Fibroblast of lung (primary cell): Measurements from ENCODE around the gene FAM53B. TPM values are rescaled to one million over a fixed set of nuclear protein-coding genes. Genes with fewer than 3 reads are reported as not detected.

Experiments used
- DNase-seq, 2 donors: peaks; one replicate each; pipeline versions ENCODE4 v3.0.0 to v3.0.0-alpha.2; 2010; ENCODE audit warnings: low read depth in 2 of 2
- H2AFZ ChIP-seq: 2 replicates; pipeline ENCODE4 v1.5.1; 2012; ENCODE audit warnings: low read length, control low read depth, inconsistent platforms
- H3K27ac ChIP-seq: 2 replicates; pipeline ENCODE4 v1.5.1; 2011; ENCODE audit warnings: low read length, control low read depth; ENCODE audit not compliant: insufficient read depth
- H3K27me3 ChIP-seq: 2 replicates; pipeline ENCODE4 v1.5.1; 2011; ENCODE audit warnings: mild to moderate bottlenecking, low read length; ENCODE audit not compliant: control insufficient read depth, insufficient read depth
- H3K36me3 ChIP-seq: 2 replicates; pipeline ENCODE4 v1.5.1; 2011; ENCODE audit warnings: low read length; ENCODE audit not compliant: control insufficient read depth, insufficient read depth
- H3K4me1 ChIP-seq: 2 replicates; pipeline ENCODE4 v1.5.1; 2011; ENCODE audit warnings: low read length; ENCODE audit not compliant: control insufficient read depth, insufficient read depth; ENCODE audit errors: extremely low read depth
- H3K4me2 ChIP-seq: 2 replicates; pipeline ENCODE4 v1.5.1; 2011; ENCODE audit warnings: low read length, control low read depth; ENCODE audit not compliant: insufficient read depth; ENCODE audit errors: extremely low read depth
- H3K4me3 ChIP-seq, 4 experiments: fragments of 200-600 bp in 1 of 4; sonication (generic) in 1 of 4; replicated peaks in 1 of 4; 2 replicates each; pipeline ENCODE4 v1.5.1; 2011 to 2016; ENCODE audit warnings: low read length in 4 of 4, low read depth in 3 of 4, mild to moderate bottlenecking in 3 of 4, control low read depth in 2 of 4, inconsistent platforms in 1 of 4, mixed read lengths in 1 of 4; ENCODE audit not compliant: insufficient read depth in 1 of 4; ENCODE audit errors: control extremely low read depth in 1 of 4
- H3K79me2 ChIP-seq: 2 replicates; pipeline ENCODE4 v1.5.1; 2012; ENCODE audit warnings: mild to moderate bottlenecking, low read length, inconsistent platforms; ENCODE audit not compliant: control insufficient read depth, insufficient read depth
- H3K9ac ChIP-seq: 2 replicates; pipeline ENCODE4 v1.5.1; 2011; ENCODE audit warnings: mild to moderate bottlenecking, low read length, control low read depth; ENCODE audit not compliant: insufficient read depth
- H3K9me3 ChIP-seq: 2 replicates; pipeline ENCODE4 v1.5.1; 2012; ENCODE audit warnings: low read depth, low read length; ENCODE audit not compliant: control insufficient read depth, insufficient read depth
- H4K20me1 ChIP-seq: 2 replicates; pipeline ENCODE4 v1.5.1; 2011; ENCODE audit warnings: low read length; ENCODE audit not compliant: control insufficient read depth, insufficient read depth; ENCODE audit errors: extremely low read depth
- EZH2 ChIP-seq: IDR thresholded peaks from 2 replicates; pipeline ENCODE4 v1.5.1; 2012; ENCODE audit warnings: low read length, control low read depth, mild to moderate bottlenecking; ENCODE audit errors: missing control alignments
- polyA plus RNA-seq, 2 donors: library from polyadenylated mRNA; depleted of rRNA in 1 of 2; stranded (reverse) in 1 of 2; unstranded in 1 of 2; fragments of >200 nt; gene quantifications; 2 replicates each; pipeline ENCODE4 v1.2.1, GENCODE V29; 2011 to 2012; ENCODE audit warnings: missing spikeins in 1 of 2
- total RNA-seq: library from RNA; depleted of rRNA; stranded (reverse); fragments of >200 nt; gene quantifications from 2 replicates; pipeline ENCODE4 v1.2.1, GENCODE V29; 2014
- TF ChIP-seq, protein P1 (sequence below), 2 donors: IDR thresholded peaks in 1 of 2; conservative IDR thresholded peaks in 1 of 2; 1 replicate in 1 of 2; 2 replicates in 1 of 2; pipeline ENCODE4 v1.5.1; 2011 to 2012; ENCODE audit warnings: low read length in 2 of 2, control low read depth in 1 of 2, inconsistent platforms in 1 of 2, low read depth in 1 of 2, mild to moderate bottlenecking in 1 of 2

FAM53B gene
- total and polyA plus RNA-seq, 2 donors (not counting 1 experiment from before 2014, with no cell fraction given): 2.2 to 11.7 TPM

DNA sequence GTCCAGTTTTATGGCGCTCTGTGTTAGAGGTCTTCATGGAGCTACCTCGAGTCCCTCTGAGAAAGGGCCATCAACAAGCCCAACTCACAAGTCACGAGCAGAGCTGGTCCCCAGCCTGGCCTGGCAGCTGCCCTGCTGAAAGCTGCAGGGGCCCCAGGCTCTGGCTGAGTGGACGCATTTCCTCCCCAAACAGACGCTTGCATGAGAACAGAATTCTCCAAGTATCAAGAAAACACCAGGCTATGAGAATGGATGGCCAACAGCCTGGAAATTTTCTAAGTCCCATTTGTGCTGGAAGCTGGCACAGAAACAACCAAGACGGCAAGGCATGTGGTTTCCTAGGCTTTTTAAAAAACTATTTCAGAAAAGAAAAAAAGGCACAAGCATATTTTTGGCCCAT is 114.8 kb downstream of the FAM53B start:
- Histone ChIP-seq H3K4me1 (no peaks in the 10 kb centered on the region), H3K36me3 (no peaks in the 10 kb centered on the region), H3K79me2 (no peaks in the 10 kb centered on the region), H3K27ac (no peak overlapping the region), H3K4me3 (no peak overlapping the region), H3K9me3 (no peaks in the 10 kb centered on the region), H3K9ac (no peak overlapping the region), H2AFZ (no peak overlapping the region), H4K20me1 (no peaks in the 10 kb centered on the region), H3K27me3 (no peaks in the 10 kb centered on the region), H3K4me2 (no peak overlapping the region)
- TF ChIP-seq, protein P1, sequence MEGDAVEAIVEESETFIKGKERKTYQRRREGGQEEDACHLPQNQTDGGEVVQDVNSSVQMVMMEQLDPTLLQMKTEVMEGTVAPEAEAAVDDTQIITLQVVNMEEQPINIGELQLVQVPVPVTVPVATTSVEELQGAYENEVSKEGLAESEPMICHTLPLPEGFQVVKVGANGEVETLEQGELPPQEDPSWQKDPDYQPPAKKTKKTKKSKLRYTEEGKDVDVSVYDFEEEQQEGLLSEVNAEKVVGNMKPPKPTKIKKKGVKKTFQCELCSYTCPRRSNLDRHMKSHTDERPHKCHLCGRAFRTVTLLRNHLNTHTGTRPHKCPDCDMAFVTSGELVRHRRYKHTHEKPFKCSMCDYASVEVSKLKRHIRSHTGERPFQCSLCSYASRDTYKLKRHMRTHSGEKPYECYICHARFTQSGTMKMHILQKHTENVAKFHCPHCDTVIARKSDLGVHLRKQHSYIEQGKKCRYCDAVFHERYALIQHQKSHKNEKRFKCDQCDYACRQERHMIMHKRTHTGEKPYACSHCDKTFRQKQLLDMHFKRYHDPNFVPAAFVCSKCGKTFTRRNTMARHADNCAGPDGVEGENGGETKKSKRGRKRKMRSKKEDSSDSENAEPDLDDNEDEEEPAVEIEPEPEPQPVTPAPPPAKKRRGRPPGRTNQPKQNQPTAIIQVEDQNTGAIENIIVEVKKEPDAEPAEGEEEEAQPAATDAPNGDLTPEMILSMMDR (conservative IDR thresholded peaks at IDR 0.05 in 1 of 2, IDR thresholded peaks at IDR 0.05 in 1 of 2; ENCODE audit: low read depth in 1 of 2, low read length in 2 of 2): no peak
- no peak for TF ChIP-seq EZH2
- no peak for DNase-seq

DNA sequence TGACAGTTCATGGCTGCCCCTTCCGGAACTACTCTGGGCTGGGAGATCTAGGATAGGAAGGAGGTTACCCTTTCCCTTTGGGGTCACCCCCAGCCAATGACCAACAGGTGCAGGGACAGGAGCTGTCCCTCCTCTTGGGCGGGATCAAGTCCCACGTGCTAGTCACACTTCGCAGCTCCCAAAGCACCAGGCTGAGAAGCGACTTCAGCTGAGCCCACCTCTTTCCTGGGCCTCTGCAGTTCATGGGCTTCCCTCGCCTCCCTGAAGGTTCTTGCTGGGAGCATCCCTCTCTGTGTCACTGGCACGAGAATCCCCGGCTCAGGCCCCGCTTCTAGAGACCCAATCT is 115.5 kb downstream of the FAM53B start:
- H3K9ac ChIP-seq: no peak overlapping the region
- TF ChIP-seq, protein P1 (conservative IDR thresholded peaks at IDR 0.05 in 1 of 2, IDR thresholded peaks at IDR 0.05 in 1 of 2; ENCODE audit: low read depth in 1 of 2, low read length in 2 of 2): no peak
- TF ChIP-seq EZH2: no peak
- H2AFZ ChIP-seq: no peak overlapping the region
- no peaks in the 10 kb centered on the region for H3K36me3 ChIP-seq
- H3K79me2 ChIP-seq: no peaks in the 10 kb centered on the region
- H3K4me3 ChIP-seq: no peak overlapping the region
- H4K20me1 ChIP-seq: no peaks in the 10 kb centered on the region
- H3K4me2 ChIP-seq: no peak overlapping the region
- H3K4me1 ChIP-seq: no peaks in the 10 kb centered on the region
- H3K9me3 ChIP-seq: no peaks in the 10 kb centered on the region
- DNase-seq: no peak
- H3K27ac ChIP-seq: no peak overlapping the region
- no peaks in the 10 kb centered on the region for H3K27me3 ChIP-seq

DNA sequence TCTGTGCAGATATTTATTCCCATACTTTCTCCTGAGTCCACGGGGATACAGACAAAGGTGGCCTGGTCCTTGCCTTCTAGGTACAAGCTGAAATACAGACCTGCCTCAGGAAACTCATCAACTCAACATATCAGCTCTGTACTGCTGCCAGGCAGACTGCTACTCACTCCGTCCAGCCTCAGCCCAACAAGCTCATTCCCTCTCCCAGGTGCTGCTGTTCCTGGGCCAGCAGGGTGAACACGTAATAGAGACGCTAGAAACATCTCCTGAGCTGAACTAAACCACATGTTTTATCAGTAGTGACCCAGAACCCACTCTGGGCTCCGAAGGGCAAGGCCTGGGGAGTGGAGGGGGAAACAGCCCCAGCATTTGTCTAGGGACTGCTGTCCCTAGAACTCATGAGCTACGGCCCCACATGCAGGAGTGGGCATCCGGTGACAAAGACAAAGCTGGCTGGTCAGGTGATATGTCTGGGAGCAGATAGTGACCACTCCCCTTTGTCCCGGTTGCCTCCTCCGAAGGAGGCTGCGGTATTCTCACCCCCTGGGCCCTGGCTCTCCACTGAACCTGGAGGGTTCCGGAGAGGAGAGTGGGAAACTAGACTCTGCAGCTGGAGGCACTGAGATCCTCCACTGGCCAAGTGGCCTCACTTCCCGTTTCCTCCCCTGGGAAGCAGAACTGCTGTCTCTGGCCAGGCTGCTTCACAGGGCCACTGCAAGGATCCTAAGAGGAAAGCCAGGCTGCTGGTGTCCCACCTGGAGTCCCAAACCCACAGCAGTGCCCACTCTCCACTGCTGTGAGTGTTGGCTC is 116.1 kb downstream of the FAM53B start:
- no peaks in the 10 kb centered on the region for H3K9me3 ChIP-seq
- no peaks in the 10 kb centered on the region for H4K20me1 ChIP-seq
- H3K9ac ChIP-seq: no peak overlapping the region
- H3K36me3 ChIP-seq: no peaks in the 10 kb centered on the region
- H3K4me1 ChIP-seq: no peaks in the 10 kb centered on the region
- H3K4me2 ChIP-seq: no peak overlapping the region
- no peak overlapping the region for H3K4me3 ChIP-seq
- no peak overlapping the region for H2AFZ ChIP-seq
- TF ChIP-seq EZH2: no peak
- TF ChIP-seq, protein P1 (conservative IDR thresholded peaks at IDR 0.05 in 1 of 2, IDR thresholded peaks at IDR 0.05 in 1 of 2; ENCODE audit: low read depth in 1 of 2, low read length in 2 of 2): no peak
- H3K79me2 ChIP-seq: no peaks in the 10 kb centered on the region
- DNase-seq: no peak
- no peaks in the 10 kb centered on the region for H3K27me3 ChIP-seq
- H3K27ac ChIP-seq: no peak overlapping the region
